Calu3 (cell line): ENCODE results near the gene PIK3CA. TPM values are rescaled to one million over a fixed set of nuclear protein-coding genes. Genes with fewer than 3 reads are reported as not detected.

Experiments used
- BruUV-seq: library from RNA; stranded (reverse); fragments of 400-500 nt; replicated peaks from 2 replicates; lab custom pipeline; 2021; lab: Mats Ljungman, UMichigan
- CTCF ChIA-PET: fragments of 300-600 bp; sonication (Branson Sonifier 250); formaldehyde crosslinking; loops from one replicate; lab custom pipeline; 2022; ENCODE audit warnings: antibody characterized with exemption; lab: Charles Lee
- DNase-seq: peaks from one replicate; pipeline ENCODE4 v3.0.0; 2022
- H3K27ac Mint-ChIP-seq: one replicate; pipeline ENCODE4 v1.8.0; 2022; ENCODE audit warnings: mixed read lengths; ENCODE audit not compliant: unreplicated experiment
- H3K27me3 Mint-ChIP-seq: one replicate; pipeline ENCODE4 v1.8.0; 2022; ENCODE audit warnings: mixed read lengths; ENCODE audit not compliant: unreplicated experiment
- H3K36me3 Mint-ChIP-seq: one replicate; pipeline ENCODE4 v1.8.0; 2022; ENCODE audit warnings: mild to moderate bottlenecking, moderate library complexity, mixed read lengths; ENCODE audit not compliant: insufficient read depth, unreplicated experiment
- H3K4me1 Mint-ChIP-seq: one replicate; pipeline ENCODE4 v1.8.0; 2022; ENCODE audit warnings: mild to moderate bottlenecking, low read depth, mixed read lengths; ENCODE audit not compliant: unreplicated experiment
- H3K4me3 Mint-ChIP-seq: one replicate; pipeline ENCODE4 v1.8.0; 2022; ENCODE audit warnings: mild to moderate bottlenecking, low read depth, moderate library complexity, mixed read lengths; ENCODE audit not compliant: unreplicated experiment
- H3K9me3 Mint-ChIP-seq: one replicate; pipeline ENCODE4 v1.8.0; 2022; ENCODE audit warnings: low read depth, mixed read lengths; ENCODE audit not compliant: unreplicated experiment
- intact Hi-C: fragments of 100-400 bp; cut with micrococcal nuclease; formaldehyde crosslinking; loops from one replicate; pipeline ENCODE4 v1.10.0; 2022; ENCODE audit not compliant: unreplicated experiment
- total RNA-seq: library from RNA; stranded (reverse); gene quantifications from 2 replicates; pipeline ENCODE4 v1.2.3, GENCODE V29; 2022
- TF ChIP-seq, protein P1 (sequence below): fragments of 200-600 bp; IDR thresholded peaks from one replicate; pipeline ENCODE4 v1.8.0; 2022; ENCODE audit warnings: antibody characterized with exemption; ENCODE audit not compliant: unreplicated experiment

Gene PIK3CA
- total RNA-seq, 1 experiment from 2014 or later = 28.8 TPM

DNA sequence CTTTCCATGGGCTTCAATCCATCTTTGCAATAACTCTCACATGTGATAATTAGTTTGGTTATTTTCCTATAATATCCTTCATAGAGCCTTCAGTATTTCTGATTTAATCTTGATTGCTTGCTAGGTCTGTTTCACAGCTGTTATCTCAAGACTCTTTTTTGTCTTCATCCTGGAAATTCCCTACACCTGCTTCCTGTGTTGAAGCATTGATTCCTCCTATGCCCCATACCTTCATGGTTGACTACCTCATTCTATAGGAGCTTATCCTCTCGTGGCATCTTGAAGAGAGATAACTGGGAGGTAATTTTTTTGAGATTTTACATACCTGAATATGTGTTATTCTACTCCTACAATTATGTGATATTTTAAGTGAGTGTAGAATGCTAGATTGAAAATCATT, 26.7 kb downstream of the PIK3CA start:
- H3K4me3 Mint-ChIP-seq = no peak overlapping the region
- H3K36me3 Mint-ChIP-seq = no peaks in the 10 kb centered on the region
- BruUV-seq = no TSS peak
- H3K27ac Mint-ChIP-seq = no peak overlapping the region
- CTCF ChIA-PET = interaction anchor here (0.8 kb wide), 1 partner anchor 867 kb away, joined by 4 read pairs; no protein-coding TSS in a partner anchor
- peaks cover 13% of the 10 kb centered on the region for H3K4me1 Mint-ChIP-seq
- H3K9me3 Mint-ChIP-seq = no peaks in the 10 kb centered on the region
- TF ChIP-seq, protein P1, sequence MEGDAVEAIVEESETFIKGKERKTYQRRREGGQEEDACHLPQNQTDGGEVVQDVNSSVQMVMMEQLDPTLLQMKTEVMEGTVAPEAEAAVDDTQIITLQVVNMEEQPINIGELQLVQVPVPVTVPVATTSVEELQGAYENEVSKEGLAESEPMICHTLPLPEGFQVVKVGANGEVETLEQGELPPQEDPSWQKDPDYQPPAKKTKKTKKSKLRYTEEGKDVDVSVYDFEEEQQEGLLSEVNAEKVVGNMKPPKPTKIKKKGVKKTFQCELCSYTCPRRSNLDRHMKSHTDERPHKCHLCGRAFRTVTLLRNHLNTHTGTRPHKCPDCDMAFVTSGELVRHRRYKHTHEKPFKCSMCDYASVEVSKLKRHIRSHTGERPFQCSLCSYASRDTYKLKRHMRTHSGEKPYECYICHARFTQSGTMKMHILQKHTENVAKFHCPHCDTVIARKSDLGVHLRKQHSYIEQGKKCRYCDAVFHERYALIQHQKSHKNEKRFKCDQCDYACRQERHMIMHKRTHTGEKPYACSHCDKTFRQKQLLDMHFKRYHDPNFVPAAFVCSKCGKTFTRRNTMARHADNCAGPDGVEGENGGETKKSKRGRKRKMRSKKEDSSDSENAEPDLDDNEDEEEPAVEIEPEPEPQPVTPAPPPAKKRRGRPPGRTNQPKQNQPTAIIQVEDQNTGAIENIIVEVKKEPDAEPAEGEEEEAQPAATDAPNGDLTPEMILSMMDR = no peak
- DNase-seq = no peak
- H3K27me3 Mint-ChIP-seq = no peaks in the 10 kb centered on the region
- intact Hi-C loops = no loop called here

DNA sequence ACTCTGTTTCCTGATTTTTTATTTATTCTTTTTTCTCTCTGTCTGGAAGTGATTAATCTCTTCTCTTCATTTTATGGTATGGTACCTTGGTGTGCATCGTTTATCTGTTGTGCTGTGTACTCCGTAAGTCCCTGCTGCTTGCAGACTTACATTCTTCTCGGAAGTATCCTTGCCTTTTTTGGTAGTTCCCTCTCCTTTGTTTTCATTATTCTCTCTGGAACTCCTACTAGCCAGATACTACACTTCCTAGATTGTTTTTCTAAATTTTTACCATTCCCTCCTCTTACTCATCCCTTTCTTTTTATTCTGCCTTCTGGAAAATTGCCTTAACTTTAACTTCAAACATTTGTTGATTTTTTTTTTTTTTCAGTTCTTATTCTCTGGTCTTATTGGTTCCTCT, 27.2 kb downstream of the PIK3CA start:
- intact Hi-C loops = no loop called here
- no peaks in the 10 kb centered on the region for H3K27me3 Mint-ChIP-seq
- TF ChIP-seq, protein P1 = no peak
- BruUV-seq = no TSS peak
- no peak overlapping the region for H3K27ac Mint-ChIP-seq
- H3K36me3 Mint-ChIP-seq = no peaks in the 10 kb centered on the region
- H3K4me1 Mint-ChIP-seq = peaks cover 13% of the 10 kb centered on the region
- H3K4me3 Mint-ChIP-seq = no peak overlapping the region
- DNase-seq = no peak
- CTCF ChIA-PET = interaction anchor here (0.8 kb wide), 1 partner anchor 866 kb away, joined by 4 read pairs; no protein-coding TSS in a partner anchor
- no peaks in the 10 kb centered on the region for H3K9me3 Mint-ChIP-seq

DNA sequence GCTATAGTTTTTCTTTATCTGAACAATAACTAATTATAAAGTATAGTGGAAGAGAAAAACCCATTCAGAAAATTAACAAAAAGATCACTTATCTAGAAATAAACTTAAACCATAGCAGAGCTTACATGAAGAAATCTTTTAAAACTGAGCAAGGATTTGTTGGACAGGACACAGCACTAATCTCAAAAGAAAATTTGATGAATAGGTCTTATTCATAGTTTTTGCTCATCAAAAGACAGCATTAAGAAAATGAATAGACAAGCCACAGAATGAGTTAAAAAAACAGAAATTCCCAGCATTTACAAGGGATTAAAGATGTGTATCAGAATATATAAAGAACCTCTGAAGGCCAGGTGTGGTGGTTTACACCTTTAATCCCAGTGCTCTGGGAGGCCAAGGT, 29.5 kb downstream of the PIK3CA start:
- no peaks in the 10 kb centered on the region for H3K36me3 Mint-ChIP-seq
- intact Hi-C loops = no loop called here
- H3K27ac Mint-ChIP-seq = no peak overlapping the region
- no peaks in the 10 kb centered on the region for H3K9me3 Mint-ChIP-seq
- TF ChIP-seq, protein P1 = no peak
- peaks cover 13% of the 10 kb centered on the region for H3K4me1 Mint-ChIP-seq
- no peaks in the 10 kb centered on the region for H3K27me3 Mint-ChIP-seq
- BruUV-seq = no TSS peak
- DNase-seq = no peak
- CTCF ChIA-PET = interaction anchor here (0.6 to 1.0 kb wide), 3 partner anchors 65 to 1273 kb away, joined by 3 to 6 read pairs (median 5); no protein-coding TSS in a partner anchor
- H3K4me3 Mint-ChIP-seq = no peak overlapping the region

GRCh38 chr3:179179256-179179655, 31.1 kb downstream of the PIK3CA start:
- intact Hi-C loops = no loop called here
- H3K27ac Mint-ChIP-seq = no peak overlapping the region
- CTCF ChIA-PET = no interaction called here
- H3K4me1 Mint-ChIP-seq = peaks cover 13% of the 10 kb centered on the region
- H3K27me3 Mint-ChIP-seq = no peaks in the 10 kb centered on the region
- no peak for DNase-seq
- no TSS peak for BruUV-seq
- H3K9me3 Mint-ChIP-seq = no peaks in the 10 kb centered on the region
- no peaks in the 10 kb centered on the region for H3K36me3 Mint-ChIP-seq
- TF ChIP-seq, protein P1 = no peak
- no peak overlapping the region for H3K4me3 Mint-ChIP-seq
